Stomach smooth muscle (tissue), 2 donors: ENCODE measurements around the gene PIKFYVE.
"Not testable (repeated sequence)": the region's sequence is repeated elsewhere in the genome, so short reads cannot be mapped to it uniquely, and the experiment has no call there.

Experiments used
- H3K27ac ChIP-seq: one replicate; pipeline ENCODE4 v1.7.0; 2013; ENCODE audit warnings: mild to moderate bottlenecking, low read length, inconsistent platforms
- H3K27me3 ChIP-seq, 2 donors: one replicate each; pipeline ENCODE4 v1.7.0; 2013; ENCODE audit warnings: low read length in 2 of 2; ENCODE audit not compliant: insufficient read depth in 2 of 2, control insufficient read depth in 1 of 2
- H3K36me3 ChIP-seq, 2 donors: one replicate each; pipeline ENCODE4 v1.7.0; 2013; ENCODE audit warnings: low read length in 2 of 2; ENCODE audit not compliant: control insufficient read depth in 2 of 2, insufficient read depth in 2 of 2
- H3K4me1 ChIP-seq: one replicate; pipeline ENCODE4 v1.7.0; 2013; ENCODE audit warnings: low read length; ENCODE audit not compliant: control insufficient read depth, insufficient read depth
- H3K4me3 ChIP-seq, 2 donors: one replicate each; pipeline ENCODE4 v1.7.0; 2013; ENCODE audit warnings: low read length in 2 of 2
- H3K9ac ChIP-seq, 2 donors: one replicate each; pipeline ENCODE4 v1.7.0; 2013; ENCODE audit warnings: low read length in 2 of 2, mild to moderate bottlenecking in 1 of 2
- H3K9me3 ChIP-seq, 2 donors: one replicate each; pipeline ENCODE4 v1.7.0; 2013; ENCODE audit warnings: low read length in 2 of 2; ENCODE audit not compliant: control insufficient read depth in 2 of 2
- donor health status: healthy.
- donor health status: Pancreatic carcinoma.

PIKFYVE gene, protein sequence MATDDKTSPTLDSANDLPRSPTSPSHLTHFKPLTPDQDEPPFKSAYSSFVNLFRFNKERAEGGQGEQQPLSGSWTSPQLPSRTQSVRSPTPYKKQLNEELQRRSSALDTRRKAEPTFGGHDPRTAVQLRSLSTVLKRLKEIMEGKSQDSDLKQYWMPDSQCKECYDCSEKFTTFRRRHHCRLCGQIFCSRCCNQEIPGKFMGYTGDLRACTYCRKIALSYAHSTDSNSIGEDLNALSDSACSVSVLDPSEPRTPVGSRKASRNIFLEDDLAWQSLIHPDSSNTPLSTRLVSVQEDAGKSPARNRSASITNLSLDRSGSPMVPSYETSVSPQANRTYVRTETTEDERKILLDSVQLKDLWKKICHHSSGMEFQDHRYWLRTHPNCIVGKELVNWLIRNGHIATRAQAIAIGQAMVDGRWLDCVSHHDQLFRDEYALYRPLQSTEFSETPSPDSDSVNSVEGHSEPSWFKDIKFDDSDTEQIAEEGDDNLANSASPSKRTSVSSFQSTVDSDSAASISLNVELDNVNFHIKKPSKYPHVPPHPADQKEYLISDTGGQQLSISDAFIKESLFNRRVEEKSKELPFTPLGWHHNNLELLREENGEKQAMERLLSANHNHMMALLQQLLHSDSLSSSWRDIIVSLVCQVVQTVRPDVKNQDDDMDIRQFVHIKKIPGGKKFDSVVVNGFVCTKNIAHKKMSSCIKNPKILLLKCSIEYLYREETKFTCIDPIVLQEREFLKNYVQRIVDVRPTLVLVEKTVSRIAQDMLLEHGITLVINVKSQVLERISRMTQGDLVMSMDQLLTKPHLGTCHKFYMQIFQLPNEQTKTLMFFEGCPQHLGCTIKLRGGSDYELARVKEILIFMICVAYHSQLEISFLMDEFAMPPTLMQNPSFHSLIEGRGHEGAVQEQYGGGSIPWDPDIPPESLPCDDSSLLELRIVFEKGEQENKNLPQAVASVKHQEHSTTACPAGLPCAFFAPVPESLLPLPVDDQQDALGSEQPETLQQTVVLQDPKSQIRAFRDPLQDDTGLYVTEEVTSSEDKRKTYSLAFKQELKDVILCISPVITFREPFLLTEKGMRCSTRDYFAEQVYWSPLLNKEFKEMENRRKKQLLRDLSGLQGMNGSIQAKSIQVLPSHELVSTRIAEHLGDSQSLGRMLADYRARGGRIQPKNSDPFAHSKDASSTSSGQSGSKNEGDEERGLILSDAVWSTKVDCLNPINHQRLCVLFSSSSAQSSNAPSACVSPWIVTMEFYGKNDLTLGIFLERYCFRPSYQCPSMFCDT (N-terminal part only)

GRCh38 chr2:208265801-208266552 is at the start of gene PIKFYVE:
PIKFYVE (plus strand) TSS chr2:208266255; CDS start chr2:208271520, 5,265 bp downstream.
- peaks cover 15% of the 10 kb centered on the region for H3K4me1 ChIP-seq

DNA sequence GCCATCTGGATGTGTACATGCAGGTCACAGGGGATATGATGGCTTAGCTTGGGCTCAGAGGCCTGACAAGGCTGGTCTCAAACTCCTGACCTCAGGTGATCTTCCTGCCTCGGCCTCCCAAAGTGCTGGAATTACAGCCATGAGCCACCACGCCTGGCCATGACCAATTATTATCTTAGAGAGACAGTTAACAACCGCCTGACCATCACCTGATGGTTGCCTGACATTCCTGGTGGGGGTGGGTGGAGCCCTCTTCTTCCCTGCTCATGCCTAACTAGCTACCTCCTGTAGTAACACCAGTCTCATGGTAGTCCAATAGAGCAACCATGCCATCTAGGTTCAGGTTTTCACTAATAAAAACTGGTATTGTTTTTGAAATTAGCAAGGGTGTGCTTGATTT is 44.2 kb upstream of the PIKFYVE start:
- not testable (repeated sequence) for H3K4me3 ChIP-seq, H3K27ac ChIP-seq, H3K36me3 ChIP-seq, H3K9ac ChIP-seq, H3K27me3 ChIP-seq, H3K9me3 ChIP-seq, H3K4me1 ChIP-seq

More at GRCh38 chr2:208265801-208266552, at the start of gene PIKFYVE:
- Histone ChIP-seq H3K9ac (peak within 1 kb of the TSS; percentile 80 to 95), H3K9me3 (no peaks in the 10 kb centered on the region), H3K36me3 (no peaks in the 10 kb centered on the region), H3K27ac (peak within 1 kb of the TSS; percentile 93), H3K4me3 (peak within 1 kb of the TSS; percentile 67 to 91), H3K27me3 (no peaks in the 10 kb centered on the region)

DNA sequence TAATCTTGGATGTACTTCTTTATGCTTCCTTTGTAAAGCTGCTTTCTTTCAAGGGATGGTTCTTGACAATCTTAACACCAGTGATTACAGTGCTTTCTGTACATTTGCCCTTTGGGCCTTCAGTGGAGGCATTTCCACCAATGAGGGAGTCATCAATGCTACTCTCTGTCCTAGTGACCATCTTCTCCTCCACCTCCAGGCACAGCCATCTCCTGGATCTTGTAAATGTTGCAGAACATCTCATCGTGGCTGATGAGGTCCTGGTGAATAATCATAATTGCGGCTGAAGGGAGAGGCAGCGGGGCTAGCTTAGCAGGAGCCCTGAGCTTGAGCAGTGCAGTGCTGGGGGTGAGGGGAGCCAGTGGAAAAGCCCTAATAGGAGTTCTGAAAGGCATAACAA is 43.7 kb upstream of the PIKFYVE start:
- no peak overlapping the region for H3K9ac ChIP-seq
- H3K27me3 ChIP-seq: no peaks in the 10 kb centered on the region
- H3K36me3 ChIP-seq: no peaks in the 10 kb centered on the region
- H3K4me3 ChIP-seq: no peak overlapping the region
- H3K4me1 ChIP-seq: no peaks in the 10 kb centered on the region
- no peak overlapping the region for H3K27ac ChIP-seq
- H3K9me3 ChIP-seq: no peaks in the 10 kb centered on the region

DNA sequence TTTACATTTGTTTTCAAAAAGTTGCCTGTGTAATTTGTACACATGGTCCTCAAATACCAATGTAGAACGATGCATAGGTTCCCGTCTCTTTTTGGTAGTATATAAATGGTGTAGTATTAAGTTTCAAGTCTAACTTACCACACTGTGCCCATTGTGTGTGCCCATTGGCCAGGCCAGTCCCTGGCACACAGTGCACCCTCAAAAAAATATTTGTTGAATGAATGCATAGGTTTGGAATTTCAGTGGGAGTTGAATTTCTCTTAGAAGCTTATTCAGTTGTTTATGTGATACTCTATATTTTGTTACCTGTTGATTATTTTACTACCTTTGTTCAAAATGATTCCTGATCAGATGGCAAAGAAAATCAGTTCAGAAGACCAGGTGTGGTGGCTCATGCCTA is 41.3 kb upstream of the PIKFYVE start:
- H3K36me3 ChIP-seq: no peaks in the 10 kb centered on the region
- H3K9me3 ChIP-seq: no peaks in the 10 kb centered on the region
- H3K4me1 ChIP-seq: no peaks in the 10 kb centered on the region
- H3K4me3 ChIP-seq: no peak overlapping the region
- no peak overlapping the region for H3K9ac ChIP-seq
- no peak overlapping the region for H3K27ac ChIP-seq
- no peaks in the 10 kb centered on the region for H3K27me3 ChIP-seq

DNA sequence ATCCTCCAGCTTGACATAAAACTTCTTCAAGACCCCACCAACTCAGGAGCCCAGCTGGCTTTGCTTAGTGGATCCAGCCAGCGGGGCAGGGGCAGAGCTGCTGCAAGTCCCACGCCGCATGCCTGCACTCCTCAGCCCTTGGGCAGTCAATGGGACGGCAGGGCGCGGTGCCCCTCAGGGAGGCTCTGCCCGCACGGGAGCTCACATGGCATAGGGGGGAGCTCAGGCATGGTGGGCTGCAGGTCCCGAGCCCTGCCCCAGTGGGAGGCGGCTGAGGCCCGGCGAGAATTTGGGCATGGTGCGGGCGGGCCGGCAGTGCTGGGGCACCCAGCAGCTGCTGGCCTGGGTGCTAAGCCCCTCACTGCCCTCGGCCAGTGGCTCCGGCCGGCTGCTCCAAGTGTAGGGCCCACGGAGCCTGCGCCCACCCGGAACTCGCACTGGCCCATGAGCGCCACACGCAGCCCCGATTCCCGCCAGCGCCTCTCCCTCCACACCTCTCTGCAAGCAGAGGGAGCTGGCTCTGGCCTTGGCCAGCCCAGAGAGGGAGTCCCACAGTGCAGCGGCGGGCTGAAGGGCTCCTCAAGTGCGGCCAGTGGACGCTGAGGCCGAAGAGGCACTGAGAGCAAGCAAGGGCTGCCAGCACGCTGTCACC is 38.3 kb upstream of the PIKFYVE start:
- H3K36me3 ChIP-seq: no peaks in the 10 kb centered on the region
- no peaks in the 10 kb centered on the region for H3K4me1 ChIP-seq
- no peak overlapping the region for H3K4me3 ChIP-seq
- H3K27me3 ChIP-seq: no peaks in the 10 kb centered on the region
- H3K9me3 ChIP-seq: no peaks in the 10 kb centered on the region
- no peak overlapping the region for H3K9ac ChIP-seq
- no peak overlapping the region for H3K27ac ChIP-seq

DNA sequence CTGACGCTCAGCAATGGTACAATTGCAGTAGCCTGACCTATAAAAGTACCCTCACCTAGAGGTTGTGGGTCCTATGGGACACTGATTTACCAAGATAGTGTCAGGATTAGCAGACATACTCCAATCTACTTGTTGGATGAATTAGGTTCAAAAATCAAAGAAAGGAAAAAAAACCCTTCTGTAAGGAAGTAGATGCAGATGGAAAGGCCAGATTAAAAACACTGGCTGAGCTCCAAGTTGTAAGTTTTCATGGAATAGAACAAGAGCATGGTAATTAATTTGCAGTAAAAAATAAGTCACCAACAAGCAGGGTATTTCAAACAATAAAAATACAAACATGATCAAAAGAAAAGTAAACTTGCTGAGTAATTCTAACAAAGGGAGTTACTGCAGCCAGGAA is 37.6 kb upstream of the PIKFYVE start:
- Histone ChIP-seq H3K36me3 (no peaks in the 10 kb centered on the region), H3K9ac (no peak overlapping the region), H3K27me3 (no peaks in the 10 kb centered on the region), H3K27ac (no peak overlapping the region), H3K4me1 (no peaks in the 10 kb centered on the region), H3K9me3 (no peaks in the 10 kb centered on the region), H3K4me3 (no peak overlapping the region)

DNA sequence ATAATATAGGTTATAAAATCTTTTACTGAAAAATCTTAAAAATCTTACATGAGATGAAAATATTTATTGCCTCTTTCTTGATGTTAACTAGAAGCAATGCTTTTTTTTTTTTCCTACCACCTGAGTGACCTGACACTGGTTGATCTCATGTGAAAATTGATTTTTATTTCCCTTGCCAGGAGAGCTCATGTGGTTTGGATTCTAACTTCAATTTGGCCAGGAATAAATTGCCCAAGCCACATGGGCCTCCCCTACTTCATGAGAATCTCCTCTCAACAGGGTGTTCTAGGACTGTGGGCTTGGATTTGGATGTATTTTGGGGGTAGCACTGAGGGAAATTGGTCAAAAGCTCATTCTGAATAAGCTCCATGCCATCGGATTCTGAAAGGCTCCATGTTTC is 31.3 kb upstream of the PIKFYVE start:
- H3K9me3 ChIP-seq: no peaks in the 10 kb centered on the region
- H3K27ac ChIP-seq: no peak overlapping the region
- no peak overlapping the region for H3K9ac ChIP-seq
- peaks cover 7 to 8% of the 10 kb centered on the region in 2 donors for H3K36me3 ChIP-seq
- no peak overlapping the region for H3K4me3 ChIP-seq
- no peaks in the 10 kb centered on the region for H3K4me1 ChIP-seq
- H3K27me3 ChIP-seq: no peaks in the 10 kb centered on the region

DNA sequence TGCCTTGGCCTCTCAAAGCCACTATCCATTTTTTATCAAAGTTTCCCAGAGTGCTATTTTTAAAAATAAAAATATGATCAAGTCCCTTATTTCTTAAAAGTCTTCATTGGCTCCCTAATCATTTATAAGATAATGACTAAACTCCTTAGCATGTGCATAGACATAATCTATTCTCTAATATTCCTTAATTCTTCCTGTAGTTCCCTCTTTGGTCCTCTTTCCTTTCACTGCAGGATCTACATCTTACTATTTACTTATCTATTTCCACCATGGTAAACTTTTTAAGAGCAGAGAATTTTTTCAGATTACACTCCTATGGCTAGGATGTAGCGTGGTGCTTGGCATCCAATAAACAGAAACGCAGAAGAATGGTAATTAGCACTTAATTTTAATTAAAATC is 30.2 kb upstream of the PIKFYVE start:
- Histone ChIP-seq H3K4me3 (no peak overlapping the region), H3K27ac (no peak overlapping the region), H3K4me1 (no peaks in the 10 kb centered on the region), H3K9ac (no peak overlapping the region), H3K9me3 (no peaks in the 10 kb centered on the region), H3K36me3 (peaks cover 10 to 12% of the 10 kb centered on the region in 2 donors), H3K27me3 (no peaks in the 10 kb centered on the region)

DNA sequence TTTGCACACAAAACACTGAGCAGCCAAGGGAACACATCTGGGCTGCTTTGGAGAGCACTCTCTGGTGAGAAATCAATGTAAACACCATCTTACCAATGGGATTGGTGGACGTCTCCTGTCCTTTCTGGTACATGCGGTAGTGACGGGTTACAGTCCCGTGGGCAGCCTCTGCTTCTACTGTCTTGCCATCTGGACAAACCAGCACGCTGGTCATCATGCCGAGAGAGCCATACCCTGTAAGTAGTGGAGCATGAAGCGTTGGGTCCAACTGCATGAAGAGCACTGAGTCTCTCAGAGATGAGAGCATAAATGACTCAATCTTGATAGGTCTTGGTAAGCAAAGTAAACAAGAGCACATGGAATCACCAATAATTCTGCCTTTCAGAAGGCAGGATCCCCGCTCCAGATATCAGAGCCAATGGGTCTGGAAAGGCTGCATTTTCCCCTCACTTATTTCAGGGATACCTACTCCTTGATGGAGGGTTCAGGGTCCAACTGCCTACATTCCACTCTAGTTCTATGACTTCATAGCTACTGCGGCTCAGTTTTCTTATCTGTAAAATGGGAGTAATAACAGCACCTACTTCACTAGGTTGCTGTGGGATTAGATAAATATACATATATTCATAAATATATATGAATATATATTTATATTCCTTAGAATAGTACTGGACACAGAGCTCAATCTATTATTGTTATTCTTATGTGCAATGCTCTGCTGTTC is 26.1 kb upstream of the PIKFYVE start:
- Histone ChIP-seq H3K4me1 (no peaks in the 10 kb centered on the region), H3K9me3 (no peaks in the 10 kb centered on the region), H3K27me3 (no peaks in the 10 kb centered on the region), H3K9ac (no peak overlapping the region), H3K27ac (no peak overlapping the region), H3K36me3 (peaks cover 13 to 24% of the 10 kb centered on the region in 2 donors), H3K4me3 (no peak overlapping the region)
